Measurements from ENCODE around the gene PDCD11.
"Not testable (repeated sequence)": the region's sequence is repeated elsewhere in the genome, so short reads cannot be mapped to it uniquely, and the experiment has no call there.

Gene PDCD11

GRCh38 chr10:103416436-103417147 lies 20.2 kb downstream of the PDCD11 start:
- FAIRE-seq: peak; percentile 82
- DNase-seq (ENCODE audit: extremely low spot score, insufficient read length, low read depth): peak; percentile 28

- DNase-seq (ENCODE audit: extremely low spot score, insufficient read length, low read depth); FAIRE-seq: not testable (repeated sequence)
Measured at GRCh38 chr10:103417148-103417469, 20.7 kb downstream of the PDCD11 start.

- FAIRE-seq (no peak), DNase-seq (ENCODE audit: extremely low spot score, insufficient read length, low read depth) (no peak)
Measured at GRCh38 chr10:103417601-103418000, 21.2 kb downstream of the PDCD11 start.

- FAIRE-seq: no peak
- DNase-seq (ENCODE audit: extremely low spot score, insufficient read length, low read depth): no peak
Measured at GRCh38 chr10:103419101-103419500, 22.7 kb downstream of the PDCD11 start.

- FAIRE-seq (no peak), DNase-seq (ENCODE audit: extremely low spot score, insufficient read length, low read depth) (no peak)
Measured at GRCh38 chr10:103423748-103424147, 27.3 kb downstream of the PDCD11 start.

GRCh38 chr10:103427866-103428265 lies 31.4 kb downstream of the PDCD11 start:
- FAIRE-seq: no peak
- DNase-seq (ENCODE audit: extremely low spot score, insufficient read length, low read depth): no peak

- FAIRE-seq (no peak), DNase-seq (ENCODE audit: extremely low spot score, insufficient read length, low read depth) (no peak)
Measured at GRCh38 chr10:103428989-103429643, 32.7 kb downstream of the PDCD11 start.

GRCh38 chr10:103429647-103430046 lies 33.2 kb downstream of the PDCD11 start:
- DNase-seq (ENCODE audit: extremely low spot score, insufficient read length, low read depth) (no peak), FAIRE-seq (no peak)

GRCh38 chr10:103431902-103432301 lies 35.5 kb downstream of the PDCD11 start:
- FAIRE-seq (no peak), DNase-seq (ENCODE audit: extremely low spot score, insufficient read length, low read depth) (no peak)

GRCh38 chr10:103433858-103434257 lies 37.4 kb downstream of the PDCD11 start:
- DNase-seq (ENCODE audit: extremely low spot score, insufficient read length, low read depth) (no peak), FAIRE-seq (no peak)

GRCh38 chr10:103439776-103440175 lies 43.4 kb downstream of the PDCD11 start:
- FAIRE-seq (no peak), DNase-seq (ENCODE audit: extremely low spot score, insufficient read length, low read depth) (no peak)

GRCh38 chr10:103440416-103440815 lies 44.0 kb downstream of the PDCD11 start:
- FAIRE-seq: no peak

GRCh38 chr10:103441206-103441605 lies 44.8 kb downstream of the PDCD11 start:
- DNase-seq (ENCODE audit: extremely low spot score, insufficient read length, low read depth): no peak
- no peak for FAIRE-seq

More at GRCh38 chr10:103440416-103440815, 44.0 kb downstream of the PDCD11 start:
- DNase-seq (ENCODE audit: extremely low spot score, insufficient read length, low read depth): no peak

GRCh38 chr10:103441611-103442010 lies 45.2 kb downstream of the PDCD11 start:
- FAIRE-seq: no peak

GRCh38 chr10:103442031-103442461 lies 45.6 kb downstream of the PDCD11 start:
- FAIRE-seq: no peak
- DNase-seq (ENCODE audit: extremely low spot score, insufficient read length, low read depth): no peak

More at GRCh38 chr10:103441611-103442010, 45.2 kb downstream of the PDCD11 start:
- no peak for DNase-seq (ENCODE audit: extremely low spot score, insufficient read length, low read depth)

GRCh38 chr10:103443475-103444185 lies 47.2 kb downstream of the PDCD11 start:
- FAIRE-seq (no peak), DNase-seq (ENCODE audit: extremely low spot score, insufficient read length, low read depth) (no peak)

- DNase-seq (ENCODE audit: extremely low spot score, insufficient read length, low read depth) (no peak), FAIRE-seq (no peak)
Measured at GRCh38 chr10:103444478-103444877, 48.1 kb downstream of the PDCD11 start.

- FAIRE-seq (no peak), DNase-seq (ENCODE audit: extremely low spot score, insufficient read length, low read depth) (no peak)
Measured at GRCh38 chr10:103445366-103445765, 48.9 kb downstream of the PDCD11 start.

- DNase-seq (ENCODE audit: extremely low spot score, insufficient read length, low read depth): no peak
- no peak for FAIRE-seq
Measured at GRCh38 chr10:103445767-103446567, 49.5 kb downstream of the PDCD11 start.

- DNase-seq (ENCODE audit: extremely low spot score, insufficient read length, low read depth): no peak
- no peak for FAIRE-seq
Measured at GRCh38 chr10:103447187-103447586, 50.8 kb downstream of the PDCD11 start.

All from GM18507 (cell line).